NCI-H226 (cell line): ENCODE data around the gene ATP8B4.
"Not testable (repeated sequence)": the region's sequence is repeated elsewhere in the genome, so short reads cannot be mapped to it uniquely, and the experiment has no call there.

Source experiments
- DNase-seq: peaks from one replicate; pipeline ENCODE4 v3.0.0-alpha.2; 2015

ATP8B4 gene

GRCh38 chr15:49991587-49991986, 127.4 kb downstream of the ATP8B4 start:
- DNase-seq, result no peak

- no peak for DNase-seq
Measured at GRCh38 chr15:49990835-49991545, 128.0 kb downstream of the ATP8B4 start.

GRCh38 chr15:49989498-49989897, 129.5 kb downstream of the ATP8B4 start:
- no peak for DNase-seq

GRCh38 chr15:49988766-49989165, 130.3 kb downstream of the ATP8B4 start:
- DNase-seq, result no peak

GRCh38 chr15:49987896-49988295, 131.1 kb downstream of the ATP8B4 start:
- no peak for DNase-seq

GRCh38 chr15:49987198-49987785, 131.7 kb downstream of the ATP8B4 start:
- no peak for DNase-seq

GRCh38 chr15:49986326-49986725, 132.7 kb downstream of the ATP8B4 start:
- no peak for DNase-seq

GRCh38 chr15:49985463-49985862, 133.6 kb downstream of the ATP8B4 start:
- DNase-seq, result no peak

- DNase-seq, result no peak
Measured at GRCh38 chr15:49984436-49984835, 134.6 kb downstream of the ATP8B4 start.

- DNase-seq, result peak; percentile 86
Measured at GRCh38 chr15:49982584-49982983, 136.4 kb downstream of the ATP8B4 start.

- DNase-seq, result no peak
Measured at GRCh38 chr15:49979705-49980382, 139.2 kb downstream of the ATP8B4 start.

GRCh38 chr15:49978121-49978520, 140.9 kb downstream of the ATP8B4 start:
- no peak for DNase-seq

GRCh38 chr15:49977306-49977705, 141.7 kb downstream of the ATP8B4 start:
- no peak for DNase-seq

GRCh38 chr15:49964551-49964950, 154.5 kb downstream of the ATP8B4 start:
- DNase-seq, result no peak

GRCh38 chr15:49964061-49964460, 155.0 kb downstream of the ATP8B4 start:
- no peak for DNase-seq

- DNase-seq, result not testable (repeated sequence)
Measured at GRCh38 chr15:49963033-49963772, 155.8 kb downstream of the ATP8B4 start.

- DNase-seq, result peak; percentile 20
Measured at GRCh38 chr15:49962044-49962602, 156.9 kb downstream of the ATP8B4 start.

- no peak for DNase-seq
Measured at GRCh38 chr15:49953421-49953820, 165.6 kb downstream of the ATP8B4 start.

GRCh38 chr15:49946681-49947080, 172.4 kb downstream of the ATP8B4 start:
- no peak for DNase-seq

GRCh38 chr15:49934487-49934886, 184.5 kb downstream of the ATP8B4 start:
- no peak for DNase-seq

GRCh38 chr15:49927189-49927861, 191.7 kb downstream of the ATP8B4 start:
- no peak for DNase-seq

- no peak for DNase-seq
Measured at GRCh38 chr15:49926740-49927139, 192.3 kb downstream of the ATP8B4 start.

GRCh38 chr15:49923671-49924070, 195.4 kb downstream of the ATP8B4 start:
- DNase-seq, result no peak
